HG03354 (cell line): ENCODE data around the gene RAB40C.

ENCODE experiments used
- ATAC-seq: cut with Tn5 transposase; IDR thresholded peaks from one replicate; pipeline ENCODE4 v1.9.1; 2021; ENCODE audit warnings: mild to moderate bottlenecking; ENCODE audit not compliant: unreplicated experiment, poor library complexity, severe bottlenecking

The RAB40C gene

DNA sequence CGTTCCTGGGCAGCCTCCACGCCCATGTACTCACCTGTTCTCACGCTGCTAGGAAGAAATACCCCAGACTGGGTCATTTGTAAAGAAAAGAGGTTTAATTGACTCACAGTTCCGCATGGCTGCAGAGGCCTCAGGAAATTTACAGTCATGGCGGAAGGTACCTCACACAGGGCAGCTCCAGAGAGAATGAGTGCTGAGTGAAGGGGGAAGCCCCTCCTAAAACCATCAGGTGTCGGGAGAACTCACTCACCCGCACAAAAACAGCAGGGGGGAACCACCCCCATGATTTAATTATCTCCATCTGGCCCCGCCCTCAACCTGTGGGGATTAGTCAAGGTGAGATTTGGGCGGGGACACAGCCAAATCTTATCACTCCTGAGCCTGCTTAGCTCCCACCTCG lies 18.2 kb downstream of the RAB40C start:
- no peak for ATAC-seq

DNA sequence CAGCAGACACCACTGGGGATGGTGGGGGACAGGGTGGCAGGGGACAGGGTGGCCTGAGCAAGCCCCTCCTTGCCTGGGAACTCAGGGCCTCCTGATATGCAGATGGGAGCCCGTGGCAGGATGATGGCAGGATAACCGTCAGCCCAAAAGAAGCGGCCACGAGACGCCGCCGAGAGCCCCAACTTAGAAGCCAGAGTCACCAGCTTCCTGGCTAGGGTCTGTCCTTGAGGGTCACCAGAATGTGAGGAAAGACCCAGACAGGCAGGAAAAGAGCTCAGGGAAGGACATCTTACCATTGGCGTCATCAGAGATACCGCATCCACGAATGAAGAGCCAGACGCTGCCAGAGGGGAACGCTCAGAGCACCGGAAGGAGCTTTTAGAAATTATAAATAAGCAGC lies 19.4 kb downstream of the RAB40C start:
- ATAC-seq, result no peak

DNA sequence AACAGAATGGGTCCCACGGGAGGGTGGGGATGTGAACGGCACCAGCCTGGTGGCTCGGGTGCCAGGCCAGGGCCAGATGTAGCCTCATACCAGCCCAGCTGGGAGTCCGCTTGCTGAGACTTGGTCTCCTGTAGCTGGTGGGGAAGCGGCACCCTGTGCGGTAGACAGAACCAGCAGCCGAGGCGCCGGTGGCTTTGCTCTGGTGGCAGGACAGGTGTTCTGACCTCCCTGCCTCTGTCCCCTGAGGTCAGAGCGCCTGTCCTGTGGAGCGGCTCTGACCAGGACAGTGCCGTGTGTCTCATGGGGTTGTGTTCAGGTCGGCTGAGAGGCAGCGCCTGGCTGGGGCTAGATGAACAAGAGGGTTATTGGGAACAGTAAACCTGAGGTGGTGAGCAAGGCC lies 20.1 kb downstream of the RAB40C start:
- ATAC-seq, result no peak

DNA sequence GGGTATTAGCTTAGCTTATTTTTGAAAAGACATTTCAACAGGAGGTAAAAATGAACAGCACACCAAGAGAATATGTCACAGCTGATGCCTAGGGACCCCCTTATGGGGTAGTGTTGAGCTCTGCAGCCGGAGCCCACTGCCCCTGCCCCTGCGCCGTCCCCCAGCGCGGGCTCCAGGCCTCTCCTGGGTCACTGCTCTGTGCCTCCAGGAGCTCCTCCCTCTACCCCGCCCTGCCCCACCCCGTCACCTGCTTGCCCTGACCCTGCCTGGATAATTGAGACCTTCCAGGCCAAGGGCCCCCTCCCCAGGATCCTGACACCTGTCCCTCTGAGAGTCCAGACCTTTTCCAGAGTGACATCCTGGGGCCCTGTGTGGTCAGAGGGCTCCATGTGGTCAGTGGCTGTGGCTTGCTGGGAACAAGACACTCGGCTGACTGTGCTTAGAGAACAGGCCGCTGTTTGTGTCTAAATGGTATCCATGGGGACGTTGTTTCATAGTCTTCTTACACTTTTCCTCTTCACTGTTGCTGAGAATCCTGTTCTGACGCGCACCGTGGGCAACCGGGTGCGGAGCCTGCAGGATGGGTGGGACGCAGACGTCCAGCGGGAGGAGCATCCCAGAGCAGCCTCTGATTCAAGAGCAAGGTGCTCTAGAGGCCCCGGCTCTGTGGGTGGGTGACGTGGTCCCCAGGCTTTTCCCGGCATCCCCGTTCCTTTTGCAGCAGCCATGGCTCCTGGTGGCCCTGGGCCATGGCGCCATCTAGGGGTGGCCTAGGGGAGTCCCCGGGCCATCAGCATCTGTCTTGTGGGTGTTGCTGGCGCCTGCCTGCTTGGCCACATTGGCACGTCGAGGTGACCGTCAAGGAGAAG lies 20.9 kb downstream of the RAB40C start:
- ATAC-seq, result no peak

DNA sequence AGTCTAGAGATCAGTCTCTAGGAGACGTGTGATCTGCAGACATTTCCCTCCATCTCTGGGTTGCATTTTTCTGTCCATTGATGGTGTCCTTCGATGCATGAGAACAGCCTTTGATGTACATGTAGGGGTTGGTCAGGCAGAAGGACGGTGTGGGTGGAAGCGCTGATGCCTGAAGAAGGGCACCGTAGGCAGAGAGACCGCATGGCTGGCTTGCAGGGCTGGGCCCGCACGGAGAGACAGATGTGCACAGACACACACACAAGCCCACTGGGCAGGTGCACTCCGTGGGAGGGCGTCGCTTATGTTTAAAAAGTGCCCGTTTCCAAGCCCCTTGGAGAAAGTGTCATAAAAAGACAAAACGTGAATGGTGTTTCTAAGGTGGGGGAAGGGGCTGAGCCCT lies 25.3 kb downstream of the RAB40C start:
- ATAC-seq, result no peak

DNA sequence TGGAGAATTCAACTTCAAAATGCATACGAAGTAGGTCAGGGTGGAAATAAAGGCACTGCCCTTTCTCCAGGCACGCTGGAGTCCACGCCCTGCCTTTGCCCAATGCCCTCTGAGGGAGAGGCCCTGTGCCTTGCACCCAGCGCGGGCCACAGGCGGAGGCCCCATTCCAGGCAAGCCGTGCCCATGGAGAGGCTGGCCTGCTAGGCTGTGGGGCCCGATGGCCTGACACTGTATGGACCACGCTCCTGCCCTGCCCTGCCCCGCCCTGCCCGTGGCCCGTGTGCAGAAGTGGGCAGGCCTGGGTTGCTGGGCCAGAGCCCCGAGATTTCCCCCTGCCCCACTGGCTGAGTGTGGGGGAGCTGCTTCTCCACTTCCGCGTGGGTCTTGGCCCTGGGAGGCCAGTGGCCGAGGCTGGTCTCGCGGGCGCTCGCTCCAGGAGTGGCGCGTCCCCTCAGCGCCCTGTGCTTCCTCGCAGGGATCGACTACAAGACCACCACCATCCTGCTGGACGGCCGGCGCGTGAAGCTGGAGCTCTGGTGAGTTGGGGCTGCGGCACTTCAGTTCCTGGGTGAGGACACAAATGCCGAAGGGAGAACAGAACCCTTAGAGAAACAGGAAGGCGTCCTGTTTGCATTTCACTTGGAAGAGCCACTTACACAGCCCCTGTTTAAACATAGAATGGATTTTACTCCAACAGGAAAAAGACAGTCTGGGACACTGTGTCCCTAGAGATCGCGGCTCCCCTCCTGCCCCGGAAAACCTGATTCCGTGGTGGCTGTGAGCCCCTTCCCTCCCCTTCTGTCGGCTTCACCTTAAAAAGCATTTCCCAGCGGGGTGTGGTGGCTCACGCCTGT lies 27.1 kb downstream of the RAB40C start:
- ATAC-seq, result no peak

DNA sequence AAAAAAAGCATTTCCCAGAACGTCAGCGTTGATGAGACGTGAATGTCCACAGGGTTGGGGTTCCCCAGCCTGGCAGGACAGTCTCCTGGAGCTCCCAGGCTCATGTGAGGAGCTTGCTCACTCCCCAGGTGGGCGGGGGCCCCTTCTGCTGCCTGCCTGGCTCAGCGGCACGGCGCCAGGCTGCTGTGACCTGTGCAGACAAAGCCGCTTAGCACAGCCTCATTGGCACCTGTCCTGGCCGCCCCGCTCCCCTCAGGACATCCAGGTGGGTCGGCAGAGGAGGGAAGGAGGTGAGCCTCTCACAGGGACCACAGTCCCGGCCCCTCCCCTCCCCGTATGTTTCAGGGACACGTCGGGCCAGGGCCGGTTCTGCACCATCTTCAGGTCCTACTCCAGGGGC lies 28.0 kb downstream of the RAB40C start:
- ATAC-seq, result no peak

DNA sequence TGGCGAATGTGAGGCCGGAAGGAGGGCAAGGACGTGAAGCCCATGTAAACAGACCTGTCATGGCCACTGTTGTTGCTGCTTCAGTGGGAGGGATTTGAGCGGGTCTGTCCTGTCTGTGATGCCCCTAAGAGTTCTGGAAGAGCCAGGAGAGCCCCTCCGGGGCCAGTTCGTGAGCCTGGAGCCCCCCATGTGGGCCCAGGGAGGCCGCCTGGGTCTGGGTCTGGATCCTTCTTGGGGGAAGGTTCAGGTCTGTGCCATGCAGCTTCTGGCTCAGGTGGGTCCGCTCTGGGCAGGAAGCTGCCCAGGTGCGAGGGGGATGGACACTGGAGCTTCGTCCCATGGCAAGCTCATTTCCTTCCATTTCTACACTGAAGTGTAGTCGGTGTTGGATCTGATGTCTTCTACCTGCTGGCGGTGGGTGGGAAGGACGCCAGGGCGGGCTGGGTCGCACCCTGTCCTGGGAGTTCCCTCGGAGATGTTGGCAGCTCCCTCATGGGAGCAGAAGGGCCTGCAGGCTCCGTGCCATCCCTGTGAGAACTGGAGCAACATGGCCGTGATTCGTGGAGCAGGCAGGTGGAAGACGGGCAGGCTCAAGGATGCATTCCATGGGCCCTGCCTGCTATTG lies 29.7 kb downstream of the RAB40C start:
- no peak for ATAC-seq

DNA sequence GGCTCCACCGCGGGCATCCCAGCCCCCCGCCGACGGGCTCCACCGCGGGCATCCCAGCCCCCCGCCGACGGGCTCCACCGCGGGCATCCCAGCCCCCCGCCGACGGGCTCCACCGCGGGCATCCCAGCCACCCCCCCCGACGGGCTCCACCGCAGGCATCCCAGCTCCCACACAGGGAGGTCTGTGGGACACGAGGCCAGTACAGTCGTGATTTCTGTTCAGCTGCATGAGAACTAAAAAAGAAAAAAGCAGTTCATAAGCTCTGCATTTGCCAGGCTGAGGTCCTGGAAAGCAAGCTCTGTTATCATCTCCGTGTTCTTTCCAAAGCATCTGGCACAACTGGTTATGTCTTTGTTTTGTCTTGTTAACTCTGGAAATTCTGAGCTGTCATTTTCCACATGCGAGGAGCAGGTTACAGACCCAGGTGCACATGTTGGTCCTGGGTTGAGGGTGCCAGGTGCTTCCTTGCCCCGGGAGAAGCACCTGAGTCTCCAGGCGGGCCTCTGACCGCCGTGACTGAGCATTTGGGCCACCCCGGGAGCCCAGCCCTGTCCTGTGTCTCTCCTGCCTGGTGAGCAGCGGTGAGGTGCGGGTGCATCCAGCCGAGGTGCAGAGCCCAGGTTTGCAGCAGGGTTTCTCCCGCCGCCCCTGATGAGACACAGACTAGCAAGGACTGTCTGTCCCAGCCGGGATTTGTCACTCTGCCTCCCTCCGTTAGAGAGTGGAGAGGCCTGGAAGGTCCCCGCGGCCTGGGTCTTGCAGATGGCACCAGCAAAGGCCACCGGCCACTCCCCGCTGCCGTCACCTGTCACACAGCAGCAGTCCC lies 31.0 kb downstream of the RAB40C start:
- no peak for ATAC-seq

DNA sequence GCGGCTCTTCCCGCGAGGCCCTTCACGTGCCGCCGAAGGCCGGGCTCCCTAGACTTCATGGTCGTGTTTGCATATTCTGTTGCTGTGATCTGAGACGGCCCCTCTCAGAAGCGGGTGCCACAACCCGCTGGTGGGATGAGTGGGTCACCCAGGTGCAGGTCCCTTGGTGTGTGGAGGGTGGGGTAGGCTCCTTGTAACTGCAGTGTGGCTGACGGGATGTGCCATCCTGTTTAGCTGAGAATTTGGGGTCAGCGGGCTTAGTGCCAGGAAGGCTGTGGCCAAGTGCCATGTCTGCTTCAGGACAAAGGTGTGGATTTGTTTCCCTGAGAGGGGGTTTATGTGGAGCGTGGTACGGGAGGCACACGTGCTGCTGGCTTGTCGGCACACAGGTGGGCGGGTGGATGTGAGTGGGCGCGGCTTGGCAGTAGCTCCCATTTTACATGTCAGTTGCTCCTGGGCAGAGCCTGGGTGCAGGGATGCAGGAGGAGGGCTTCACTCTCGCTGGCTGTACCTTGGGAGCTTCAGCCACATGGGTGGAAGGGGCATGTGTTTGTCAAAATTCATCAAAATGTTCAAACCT lies 31.8 kb downstream of the RAB40C start:
- no peak for ATAC-seq

DNA sequence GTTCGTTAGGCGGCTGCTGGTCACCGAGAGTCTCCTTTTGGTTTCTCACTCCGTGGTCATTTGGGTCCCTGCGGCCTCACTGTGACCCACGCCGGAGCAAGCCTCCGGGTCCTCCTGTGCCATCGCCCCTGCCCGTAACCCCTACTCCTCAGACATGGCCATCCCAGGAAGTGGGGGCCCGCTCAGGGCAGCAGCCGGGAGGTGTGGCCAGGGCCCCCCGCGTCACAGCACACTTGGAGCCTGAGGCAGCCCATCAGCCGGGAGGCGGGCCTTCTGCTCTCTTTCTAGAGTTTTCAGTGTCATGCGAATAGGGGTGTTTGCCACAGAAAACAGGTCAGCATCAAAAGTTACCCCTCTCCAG lies 33.0 kb downstream of the RAB40C start:
- no peak for ATAC-seq

DNA sequence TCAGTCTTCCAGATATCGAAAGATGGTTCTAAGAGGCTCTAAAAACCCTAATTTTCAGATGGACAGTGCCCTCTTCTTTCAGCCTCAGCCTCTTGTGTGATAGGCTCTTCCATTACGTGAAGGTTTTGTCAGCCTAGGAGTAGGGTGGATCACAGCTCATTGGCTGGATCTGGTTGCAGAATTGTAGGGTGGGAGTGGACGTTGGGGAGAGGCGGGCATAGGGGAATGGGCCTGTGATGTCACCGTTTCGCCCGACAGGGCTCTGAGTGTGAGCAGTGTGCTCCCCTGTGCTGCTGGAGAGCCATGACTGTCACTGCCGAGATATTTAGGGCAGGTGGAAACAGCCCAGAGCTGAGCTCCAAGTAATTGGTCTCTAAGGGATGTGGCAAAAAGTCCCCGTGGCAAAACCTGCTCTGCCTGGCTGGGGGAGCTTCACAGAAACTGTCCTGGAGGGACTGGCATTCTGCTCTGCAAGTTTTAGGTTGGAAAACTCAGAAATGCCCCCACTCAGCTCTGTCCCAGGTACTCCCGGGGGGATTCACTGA lies 34.7 kb downstream of the RAB40C start:
- no peak for ATAC-seq

DNA sequence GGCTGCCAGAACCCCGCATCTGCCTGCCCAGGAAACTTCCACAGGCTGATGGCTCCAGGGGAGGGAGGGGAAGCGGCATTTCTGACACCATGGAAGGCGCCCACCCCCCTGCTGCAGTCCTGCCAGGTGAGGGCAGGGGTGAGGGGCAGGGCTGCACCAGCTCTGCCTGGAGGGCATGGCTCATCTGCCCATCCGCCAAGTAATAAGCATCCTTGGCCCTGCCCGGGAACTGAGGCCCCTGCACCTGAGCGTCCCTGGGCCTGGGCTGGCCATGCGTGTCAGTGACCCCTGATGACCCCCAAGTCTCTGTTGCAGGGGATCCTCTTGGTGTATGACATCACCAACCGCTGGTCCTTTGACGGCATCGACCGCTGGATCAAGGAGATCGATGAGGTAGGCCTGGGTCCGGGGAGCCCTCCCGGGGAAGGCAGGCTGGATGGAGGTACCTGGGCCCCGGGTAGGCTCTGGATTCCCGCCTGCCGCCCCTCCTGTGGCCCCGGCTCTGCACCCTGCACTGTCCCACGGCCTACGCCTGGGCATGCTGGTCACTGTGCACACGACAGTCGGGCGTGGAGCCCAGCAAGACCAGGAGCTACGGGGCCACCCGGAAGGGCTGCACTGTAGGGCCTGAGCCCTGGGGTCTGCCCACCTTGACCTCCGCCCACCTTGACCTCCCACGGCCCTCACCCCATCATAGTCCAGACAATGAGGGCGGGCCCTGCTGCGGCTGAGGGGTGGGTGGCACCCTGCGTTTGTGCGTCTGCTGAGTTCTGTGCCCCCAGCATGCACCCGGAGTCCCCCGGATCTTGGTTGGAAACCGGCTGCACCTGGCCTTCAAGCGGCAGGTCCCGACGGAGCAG lies 35.5 kb downstream of the RAB40C start:
- ATAC-seq, result no peak

DNA sequence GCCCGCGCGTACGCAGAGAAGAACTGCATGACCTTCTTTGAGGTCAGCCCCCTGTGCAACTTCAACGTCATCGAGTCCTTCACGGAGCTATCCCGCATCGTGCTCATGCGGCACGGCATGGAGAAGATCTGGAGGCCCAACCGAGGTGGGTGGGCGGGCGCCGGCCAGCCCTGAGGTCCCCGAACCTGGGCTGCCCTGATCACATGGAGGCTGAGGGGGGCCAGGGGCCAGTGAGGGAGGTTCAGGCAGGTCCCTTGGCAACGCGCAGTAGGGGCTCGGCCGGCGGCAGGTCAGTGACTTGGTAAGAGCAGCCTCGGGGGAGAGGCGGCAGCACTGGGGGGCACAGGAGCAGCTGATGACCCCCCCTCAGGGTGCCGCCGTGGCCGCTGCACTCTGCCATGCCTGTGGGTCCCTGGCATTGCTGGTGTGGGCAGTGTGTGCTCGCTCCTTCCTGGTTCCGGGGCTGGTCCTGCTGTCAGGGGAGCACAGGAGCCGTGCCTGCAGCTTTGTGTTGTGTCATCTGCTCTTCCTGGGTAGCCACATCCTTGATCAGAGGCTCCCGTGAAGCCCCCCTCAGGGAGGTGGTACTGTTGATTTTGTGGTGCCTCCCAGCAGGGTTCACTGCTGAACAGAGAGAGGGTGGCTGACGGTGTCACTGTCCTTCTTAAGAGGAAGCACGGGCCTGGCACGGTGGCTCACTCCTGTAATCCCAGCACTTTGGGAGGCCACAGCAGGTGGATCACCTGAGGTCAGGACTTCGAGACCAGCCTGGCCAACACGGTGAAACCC lies 36.3 kb downstream of the RAB40C start:
- ATAC-seq, result no peak

DNA sequence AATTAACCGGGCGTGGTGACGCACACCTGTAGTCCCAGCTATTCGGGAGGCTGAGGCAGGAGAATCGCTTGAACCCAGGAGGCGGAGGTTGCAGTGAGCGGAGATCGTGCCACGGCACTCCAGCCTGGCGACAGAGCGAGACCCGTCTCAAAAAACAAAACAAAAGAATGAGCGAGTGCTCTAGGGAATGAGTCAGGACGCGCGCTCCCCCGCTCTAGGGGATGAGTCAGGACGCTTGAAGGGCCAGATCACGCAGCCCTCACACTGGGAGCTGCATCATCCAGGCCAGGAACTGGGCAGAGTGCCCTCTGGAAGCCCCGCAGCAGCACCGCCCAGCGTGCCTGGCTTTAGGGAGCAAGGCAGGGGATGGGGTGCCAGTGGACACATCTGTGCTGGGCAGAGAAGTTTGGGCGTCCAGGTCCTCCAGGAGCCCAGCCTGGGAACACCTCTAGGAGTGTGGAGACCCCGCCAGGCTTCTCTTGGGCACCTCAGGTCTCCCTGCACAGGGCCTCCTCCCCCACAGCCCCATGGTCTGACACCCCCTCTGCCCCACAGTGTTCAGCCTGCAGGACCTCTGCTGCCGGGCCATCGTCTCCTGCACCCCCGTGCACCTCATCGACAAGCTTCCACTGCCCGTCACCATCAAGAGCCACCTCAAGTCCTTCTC lies 37.1 kb downstream of the RAB40C start:
- ATAC-seq, result no peak

DNA sequence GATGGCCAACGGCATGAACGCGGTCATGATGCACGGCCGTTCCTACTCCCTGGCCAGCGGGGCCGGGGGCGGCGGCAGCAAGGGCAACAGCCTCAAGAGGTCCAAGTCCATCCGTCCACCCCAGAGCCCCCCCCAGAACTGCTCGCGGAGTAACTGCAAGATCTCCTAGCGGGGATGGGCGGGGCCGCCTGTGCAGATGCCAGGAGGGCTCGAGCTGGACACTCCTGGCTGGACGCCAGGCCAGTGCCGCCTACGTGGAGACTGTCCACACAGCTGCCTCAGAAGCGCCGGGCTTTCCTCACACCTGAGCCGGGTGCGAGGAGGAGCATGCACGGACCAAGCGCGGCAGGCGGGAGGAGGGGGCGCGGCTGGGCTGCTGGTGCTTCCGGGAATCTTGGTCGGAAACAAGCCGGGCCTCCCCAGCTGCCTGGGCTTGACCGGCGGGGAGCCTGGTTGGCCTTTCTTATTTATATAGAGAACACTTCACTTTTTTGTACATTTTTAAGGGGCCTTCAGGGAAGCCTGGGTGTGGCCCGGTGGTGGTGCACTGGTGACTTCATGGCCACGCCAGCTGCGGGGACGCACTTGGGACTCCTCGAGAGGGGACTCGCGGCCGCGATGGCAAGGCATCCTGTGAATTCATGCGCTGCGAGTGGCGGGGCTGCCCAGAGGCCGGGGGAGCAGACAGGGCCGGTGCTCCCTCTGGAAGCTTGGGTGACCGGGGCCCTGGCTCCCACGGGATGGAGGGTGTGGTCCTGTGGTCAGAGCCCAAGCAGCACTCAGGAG lies 37.8 kb downstream of the RAB40C start:
- ATAC-seq, result no peak
